IMR-90 (cell line): ENCODE data around the gene GNAT3. TPM values are rescaled to one million over a fixed set of nuclear protein-coding genes. Genes with fewer than 3 reads are reported as not detected.
A peak's percentile ranks its signal among the peaks of the same experiment; 100 is the strongest.

Experiments
- ATAC-seq: fragments of 200-7000 bp; cut with Tn5 transposase; 2 replicates; pipeline ENCODE4 v1.9.1; 2020; ENCODE audit warnings: low read depth, mild to moderate bottlenecking, moderate library complexity
- BruUV-seq: library from RNA; stranded (reverse); fragments of 400-500 nt; replicated peaks from 2 replicates; lab custom pipeline; 2021; lab: Mats Ljungman, UMichigan
- CTCF ChIA-PET: fragments of 300-600 bp; formaldehyde crosslinking; extraction: SDS; loops from one replicate; lab custom pipeline; 2021; ENCODE audit warnings: antibody characterized with exemption; lab: Yijun Ruan, JAX
- POLR2A ChIA-PET: fragments of 300-600 bp; sonication (Branson Sonifier 250); formaldehyde crosslinking; loops from one replicate; lab custom pipeline; 2022; ENCODE audit warnings: antibody characterized with exemption; ENCODE audit not compliant: unreplicated experiment; lab: Charles Lee
- DNase-seq: peaks from one replicate; pipeline ENCODE4 v3.0.0; 2013
- H2AFZ ChIP-seq: replicated peaks from 2 replicates; pipeline ENCODE3; 2013; ENCODE audit warnings: low read length, mild to moderate bottlenecking; ENCODE audit not compliant: poor library complexity
- H2AK5ac ChIP-seq: 2 replicates; pipeline ENCODE4 v1.6.1; 2013; ENCODE audit warnings: low read depth, low read length, inconsistent platforms
- H2AK9ac ChIP-seq: replicated peaks from 2 replicates; pipeline ENCODE3; 2013; ENCODE audit warnings: mild to moderate bottlenecking, low read depth, low read length, moderate library complexity; ENCODE audit not compliant: poor library complexity
- H2BK120ac ChIP-seq: 2 replicates; pipeline ENCODE4 v1.6.1; 2013; ENCODE audit warnings: low read depth, low read length, inconsistent platforms
- H2BK15ac ChIP-seq: 3 replicates; pipeline ENCODE4 v1.6.1; 2013; ENCODE audit warnings: low read depth, low read length, inconsistent platforms
- H2BK20ac ChIP-seq: 2 replicates; pipeline ENCODE4 v1.6.1; 2013; ENCODE audit warnings: low read depth, mild to moderate bottlenecking, inconsistent platforms, low read length, moderate library complexity
- H2BK5ac ChIP-seq: 2 replicates; pipeline ENCODE4 v1.6.1; 2013; ENCODE audit warnings: mild to moderate bottlenecking, low read depth, low read length, inconsistent platforms; ENCODE audit not compliant: poor library complexity, severe bottlenecking
- H3K14ac ChIP-seq: replicated peaks from 2 replicates; pipeline ENCODE4 v1.6.1; 2013; ENCODE audit warnings: low read depth, low read length, inconsistent platforms
- H3K18ac ChIP-seq: 2 replicates; pipeline ENCODE4 v1.6.1; 2013; ENCODE audit warnings: low read depth, low read length, control low read depth
- H3K23ac ChIP-seq: 2 replicates; pipeline ENCODE4 v1.6.1; 2013; ENCODE audit warnings: low read depth, low read length, inconsistent platforms
- H3K27ac ChIP-seq: 2 replicates; pipeline ENCODE4 v1.5.1; 2013; ENCODE audit warnings: mild to moderate bottlenecking, control low read depth, low read length; ENCODE audit not compliant: insufficient read depth
- H3K27me3 ChIP-seq: 2 replicates; pipeline ENCODE4 v1.6.1; 2013; ENCODE audit warnings: low read length; ENCODE audit not compliant: control insufficient read depth, insufficient read depth
- H3K36me3 ChIP-seq: 2 replicates; pipeline ENCODE4 v1.6.1; 2013; ENCODE audit warnings: low read length, mixed read lengths; ENCODE audit not compliant: control insufficient read depth, insufficient read depth
- H3K4ac ChIP-seq: 2 replicates; pipeline ENCODE4 v1.6.1; 2013; ENCODE audit warnings: low read depth, low read length, inconsistent platforms
- H3K4me1 ChIP-seq: 2 replicates; pipeline ENCODE4 v1.6.1; 2013; ENCODE audit warnings: low read length, mixed read lengths; ENCODE audit not compliant: control insufficient read depth, insufficient read depth
- H3K4me2 ChIP-seq: 2 replicates; pipeline ENCODE4 v1.6.1; 2013; ENCODE audit warnings: low read depth, mild to moderate bottlenecking, control low read depth, low read length, moderate library complexity
- H3K4me3 ChIP-seq: 2 replicates; pipeline ENCODE4 v1.5.1; 2013; ENCODE audit warnings: low read depth, mild to moderate bottlenecking, control low read depth, low read length, moderate library complexity; ENCODE audit not compliant: insufficient read depth
- H3K56ac ChIP-seq: 2 replicates; pipeline ENCODE4 v1.6.1; 2013; ENCODE audit warnings: low read length, inconsistent platforms; ENCODE audit not compliant: insufficient read depth; ENCODE audit errors: extremely low read depth
- H3K79me1 ChIP-seq, 2 experiments: 2 replicates each; pipeline ENCODE4 v1.6.1; 2013; ENCODE audit warnings: low read length in 2 of 2, inconsistent platforms in 1 of 2, low read depth in 1 of 2
- H3K9ac ChIP-seq: 2 replicates; pipeline ENCODE4 v1.6.1; 2013; ENCODE audit warnings: low read depth, low read length, control low read depth
- H3K9me1 ChIP-seq: 2 replicates; pipeline ENCODE4 v1.6.1; 2013; ENCODE audit warnings: low read length, inconsistent platforms; ENCODE audit not compliant: insufficient read depth
- H3K9me3 ChIP-seq: 2 replicates; pipeline ENCODE4 v1.6.1; 2013; ENCODE audit warnings: low read length; ENCODE audit not compliant: control insufficient read depth, insufficient read depth
- H4K20me1 ChIP-seq: 2 replicates; pipeline ENCODE4 v1.6.1; 2013; ENCODE audit warnings: low read length, inconsistent platforms; ENCODE audit not compliant: insufficient read depth
- H4K5ac ChIP-seq: 2 replicates; pipeline ENCODE4 v1.6.1; 2013; ENCODE audit warnings: mild to moderate bottlenecking, low read depth, low read length, control low read depth
- H4K8ac ChIP-seq, 2 experiments: 2 replicates each; pipeline ENCODE4 v1.6.1; 2013; ENCODE audit warnings: low read depth in 2 of 2, low read length in 2 of 2, control low read depth in 1 of 2, inconsistent platforms in 1 of 2
- H4K91ac ChIP-seq: 2 replicates; pipeline ENCODE4 v1.6.1; 2013; ENCODE audit warnings: low read depth, low read length, inconsistent platforms; ENCODE audit not compliant: insufficient read depth
- CEBPB ChIP-seq: IDR thresholded peaks from 2 replicates; pipeline ENCODE4 v1.6.1; 2012; ENCODE audit warnings: low read depth, low read length, improper control_type of control experiment
- CHD1 ChIP-seq: IDR thresholded peaks from 2 replicates; pipeline ENCODE4 v1.6.1; 2012; ENCODE audit warnings: low read depth, low read length, improper control_type of control experiment
- POLR2A ChIP-seq: IDR thresholded peaks from 2 replicates; pipeline ENCODE4 v1.6.1; 2012; ENCODE audit warnings: mild to moderate bottlenecking, low read depth, low read length
- USF2 ChIP-seq: fragments of 150-350 bp; IDR thresholded peaks from 2 replicates; pipeline ENCODE4 v1.6.1; 2017; ENCODE audit warnings: mild to moderate bottlenecking, antibody characterized with exemption, low read length, low read depth
- WGBS, 2 experiments: methylation state at CpG; one replicate each; pipeline versions ENCODE4 v1.1.5 to v1.1.7; 2013; ENCODE audit warnings: missing lambda C conversion rate in 2 of 2; ENCODE audit not compliant: insufficient read length in 1 of 2; ENCODE audit errors: extremely low coverage in 2 of 2; 5-methylcytosine and 5-hydroxymethylcytosine counted together
- dilution Hi-C: fragments of 300-500 bp; cut with HindIII; formaldehyde crosslinking; loops from one replicate; pipeline ENCODE4 v1.14.3; 2018; ENCODE audit warnings: low sequenced_read_pairs; ENCODE audit not compliant: unreplicated experiment
- in situ Hi-C: fragments of 300-500 bp; cut with MboI; formaldehyde crosslinking; loops from 3 replicates; pipeline ENCODE4 v1.14.3; 2019; ENCODE audit warnings: low sequenced_read_pairs, inconsistent platforms, mixed read lengths
- intact Hi-C: fragments of 100-400 bp; cut with micrococcal nuclease; formaldehyde crosslinking; loops from 2 replicates; pipeline ENCODE4 v1.10.0; 2022
- polyA plus RNA-seq, 3 experiments: library from polyadenylated mRNA; depleted of rRNA; stranded (reverse); fragments of >200 nt; gene quantifications; 2 replicates each; pipeline ENCODE4 v1.2.3, GENCODE V29; 2012; ENCODE audit warnings: low replicate concordance in 1 of 3
- total RNA-seq: library from RNA; depleted of rRNA; stranded (reverse); fragments of >200 nt; gene quantifications from 2 replicates; pipeline ENCODE4 v1.2.3, GENCODE V29; 2012

The GNAT3 gene
- total and polyA plus RNA-seq, 2 of the 4 experiments (the other 2 are of a cell fraction), result not detected

DNA sequence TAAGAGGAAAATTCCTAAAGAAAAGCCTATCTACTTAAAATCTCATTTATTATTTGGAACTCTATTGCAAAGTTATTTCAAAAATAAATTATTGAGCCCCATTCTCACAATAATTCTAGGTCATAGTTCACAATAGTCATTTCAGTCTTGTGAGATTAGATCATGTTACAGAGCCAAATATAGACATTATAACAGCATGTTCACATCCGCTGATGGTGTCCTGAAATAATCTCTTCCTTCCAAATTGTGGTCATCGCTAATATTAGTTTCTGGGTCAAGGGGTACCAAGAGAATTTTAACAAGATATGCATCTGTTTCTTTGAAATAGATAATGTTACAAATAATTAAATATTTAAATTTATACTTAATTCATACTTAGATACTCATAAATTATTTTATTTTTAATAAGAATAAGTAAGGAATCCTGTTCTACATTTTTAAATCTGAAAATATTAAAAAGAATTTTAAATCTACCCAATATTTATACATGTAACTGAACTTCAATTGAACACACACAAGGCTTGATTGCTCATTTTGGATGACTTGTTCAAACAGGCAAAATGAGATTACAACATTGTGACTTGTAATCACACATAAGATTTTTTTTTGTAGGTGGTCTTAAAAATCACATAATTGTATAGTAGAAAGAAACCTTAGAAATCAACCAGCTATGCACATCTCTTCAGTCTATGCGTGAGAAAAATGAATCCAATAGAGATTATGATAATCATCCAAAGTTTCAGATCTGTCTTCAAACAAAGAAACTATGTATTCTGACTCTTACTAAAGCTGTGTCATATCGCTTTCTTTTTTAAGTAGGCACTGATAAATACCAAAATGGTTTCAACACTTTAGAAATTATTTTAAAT, 13.1 kb downstream of the GNAT3 start:
- H4K20me1 ChIP-seq, result no peaks in the 10 kb centered on the region
- no peak overlapping the region for H2AK5ac ChIP-seq
- no peaks in the 10 kb centered on the region for H3K79me1 ChIP-seq
- ChIA-PET CTCF (interaction anchor here (0.6 kb wide), 1 partner anchor 214 kb away, joined by 3 read pairs; no protein-coding TSS in a partner anchor), POLR2A (no interaction called here)
- H2BK15ac ChIP-seq, result no peak overlapping the region
- H3K36me3 ChIP-seq, result no peaks in the 10 kb centered on the region
- H3K9me1 ChIP-seq, result no peaks in the 10 kb centered on the region
- H2AK9ac ChIP-seq, result no peak overlapping the region
- no peak overlapping the region for H3K14ac ChIP-seq
- H4K91ac ChIP-seq, result no peak overlapping the region
- peak; percentile 32; the same call in 1 of the 2 replicates for TF ChIP-seq CEBPB
- TF ChIP-seq CHD1, result no peak
- TF ChIP-seq POLR2A, result no peak
- no peak for TF ChIP-seq USF2
- no peaks in the 10 kb centered on the region for H3K9me3 ChIP-seq
- peak overlapping the region; percentile 92 for H2BK5ac ChIP-seq
- peak overlapping the region; percentile 21; the same call in 1 of the 2 replicates for H3K4ac ChIP-seq
- H4K5ac ChIP-seq, result no peak overlapping the region; the same call in 1 of the 2 replicates
- dilution Hi-C loops (no loop called here), intact Hi-C loops (loop anchor here (2.0 to 10.0 kb wide), 2 partner anchors 48 to 64 kb away; no protein-coding TSS in a partner anchor), in situ Hi-C loops (no loop called here)
- WGBS, 2 experiments, result no CpG with 5 or more reads among the region's 4 CpGs
- DNase-seq, result peak; percentile 71
- no peak overlapping the region for H3K4me3 ChIP-seq
- peak overlapping the region; percentile 63; the same call in 1 of the 2 replicates for H3K18ac ChIP-seq
- no peak overlapping the region for H3K27ac ChIP-seq
- no peak overlapping the region for H2AFZ ChIP-seq
- no peak overlapping the region for H3K23ac ChIP-seq
- BruUV-seq, result no TSS peak
- peak overlapping the region; percentile 9; the same call in 1 of the 2 replicates for H2BK120ac ChIP-seq
- peak; percentile 66 for ATAC-seq
- no peak overlapping the region for H3K9ac ChIP-seq
- peak overlapping the region in 1 of 2 experiments; percentile 62; a peak in 1 of 4 replicates for H4K8ac ChIP-seq
- no peaks in the 10 kb centered on the region for H3K27me3 ChIP-seq
- H3K56ac ChIP-seq, result no peak overlapping the region; the same call in 1 of the 2 replicates
- H2BK20ac ChIP-seq, result no peak overlapping the region
- H3K4me2 ChIP-seq, result peak overlapping the region; percentile 54; the same call in 1 of the 2 replicates
- H3K4me1 ChIP-seq, result peaks cover 2% of the 10 kb centered on the region; the same call in 1 of the 2 replicates
